GM18499 (cell line): ENCODE data around the gene ZNF117.
"Not testable (repeated sequence)": the region's sequence is repeated elsewhere in the genome, so short reads cannot be mapped to it uniquely, and the experiment has no call there.

Experiments
- ATAC-seq: cut with Tn5 transposase; IDR thresholded peaks from one replicate; pipeline ENCODE4 v1.9.1; 2021; ENCODE audit warnings: moderate number of reproducible peaks; ENCODE audit not compliant: insufficient read depth, unreplicated experiment

ZNF117 gene

DNA sequence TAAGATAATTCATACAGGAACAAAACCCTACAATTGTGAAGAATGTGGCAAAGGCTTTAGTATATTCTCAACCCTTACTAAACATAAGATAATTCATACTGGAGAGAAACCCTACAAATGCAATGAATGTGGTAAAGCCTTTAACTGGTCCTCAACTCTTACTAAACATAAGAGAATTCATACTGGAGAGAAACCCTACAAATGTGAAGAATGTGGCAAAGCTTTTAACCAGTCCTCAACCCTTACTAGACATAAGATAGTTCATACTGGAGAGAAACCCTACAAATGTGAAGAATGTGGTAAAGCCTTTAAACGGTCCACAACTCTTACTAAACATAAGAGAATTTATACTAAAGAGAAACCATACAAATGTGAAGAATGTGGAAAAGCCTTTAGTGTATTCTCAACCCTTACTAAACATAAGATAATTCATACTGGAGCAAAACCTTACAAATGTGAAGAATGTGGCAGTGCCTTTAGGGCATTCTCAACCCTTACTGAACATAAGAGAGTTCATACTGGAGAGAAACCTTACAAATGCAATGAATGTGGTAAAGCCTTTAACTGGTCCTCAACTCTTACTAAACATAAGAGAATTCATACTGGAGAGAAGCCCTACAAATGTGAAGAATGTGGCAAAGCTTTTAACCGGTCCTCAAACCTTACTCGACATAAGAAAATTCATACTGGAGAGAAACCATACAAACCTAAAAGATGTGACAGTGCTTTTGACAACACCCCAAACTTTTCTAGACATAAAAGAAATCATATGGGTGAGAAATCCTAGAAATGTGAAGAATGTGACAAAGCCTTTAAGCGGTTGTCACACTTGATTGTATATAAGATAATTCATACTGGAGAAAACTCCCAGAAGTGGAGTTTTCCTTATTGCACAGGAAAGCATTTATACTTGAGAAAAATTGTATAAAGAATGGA is 62.3 kb downstream of the ZNF117 start:
- ATAC-seq, result not testable (repeated sequence)
